ENCODE results near the gene EIF2AK3. TPM values are rescaled to one million over a fixed set of nuclear protein-coding genes. Genes with fewer than 3 reads are reported as not detected.

EIF2AK3 gene
- polyA plus RNA-seq, 1 experiment, result 3.8 TPM

- TF ChIP-seq CTCF (IDR thresholded peaks at IDR 0.05; ENCODE audit: insufficient read depth, low read depth, low read length), result no peak
- ChIA-PET POLR2A (no interaction called here), CTCF (interaction anchor here (0.8 to 2.2 kb wide), 2 partner anchors 35 to 104 kb away, joined by 3 to 5 read pairs; no protein-coding TSS in a partner anchor)
- Histone ChIP-seq H3K36me3 (ENCODE audit: control insufficient read depth, insufficient read depth, low read length) (peaks cover 6% of the 10 kb centered on the region), H3K27me3 (ENCODE audit: control insufficient read depth, insufficient read depth, low read length) (no peaks in the 10 kb centered on the region), H3K4me3 (ENCODE audit: low read depth, low read length) (no peak overlapping the region)
- DNase-seq (ENCODE audit: low read depth), result no peak
Measured at GRCh38 chr2:88568179-88568578, 59.1 kb downstream of the EIF2AK3 start.

DNA sequence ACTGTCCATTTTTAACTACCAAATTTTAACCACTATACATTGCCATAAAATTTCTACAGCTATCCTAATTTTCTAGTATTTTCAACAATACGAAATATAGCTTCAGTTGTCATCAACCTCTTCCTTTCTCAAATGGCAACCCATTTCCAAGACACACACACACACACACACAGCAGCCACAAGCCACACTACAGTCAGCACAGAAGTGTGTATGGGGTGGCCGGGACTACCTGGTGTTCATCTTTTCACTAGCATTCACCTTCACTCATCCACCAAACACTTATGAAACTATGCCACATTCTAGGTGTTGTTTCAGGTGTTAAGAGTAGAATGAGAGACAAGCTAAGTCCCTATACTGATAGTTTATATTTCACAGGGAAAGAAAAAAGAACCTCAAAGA, 62.9 kb downstream of the EIF2AK3 start:
- Histone ChIP-seq H3K4me3 (ENCODE audit: low read depth, low read length) (no peak overlapping the region), H3K36me3 (ENCODE audit: control insufficient read depth, insufficient read depth, low read length) (peaks cover 4% of the 10 kb centered on the region), H3K27me3 (ENCODE audit: control insufficient read depth, insufficient read depth, low read length) (no peaks in the 10 kb centered on the region)
- TF ChIP-seq CTCF (IDR thresholded peaks at IDR 0.05; ENCODE audit: insufficient read depth, low read depth, low read length), result no peak
- no peak for DNase-seq (ENCODE audit: low read depth)
- ChIA-PET CTCF (interaction anchor here (0.7 to 1.3 kb wide), 2 partner anchors 9 to 107 kb away, joined by 3 read pairs; no protein-coding TSS in a partner anchor), POLR2A (no interaction called here)

- ChIA-PET POLR2A (no interaction called here), CTCF (no interaction called here)
- no peak for TF ChIP-seq CTCF (IDR thresholded peaks at IDR 0.05; ENCODE audit: insufficient read depth, low read depth, low read length)
- no peak overlapping the region for H3K4me3 ChIP-seq (ENCODE audit: low read depth, low read length)
- H3K27me3 ChIP-seq (ENCODE audit: control insufficient read depth, insufficient read depth, low read length), result no peaks in the 10 kb centered on the region
- DNase-seq (ENCODE audit: low read depth), result no peak
- H3K36me3 ChIP-seq (ENCODE audit: control insufficient read depth, insufficient read depth, low read length), result peaks cover 4% of the 10 kb centered on the region
Measured at GRCh38 chr2:88563129-88563528, 64.1 kb downstream of the EIF2AK3 start.

DNA sequence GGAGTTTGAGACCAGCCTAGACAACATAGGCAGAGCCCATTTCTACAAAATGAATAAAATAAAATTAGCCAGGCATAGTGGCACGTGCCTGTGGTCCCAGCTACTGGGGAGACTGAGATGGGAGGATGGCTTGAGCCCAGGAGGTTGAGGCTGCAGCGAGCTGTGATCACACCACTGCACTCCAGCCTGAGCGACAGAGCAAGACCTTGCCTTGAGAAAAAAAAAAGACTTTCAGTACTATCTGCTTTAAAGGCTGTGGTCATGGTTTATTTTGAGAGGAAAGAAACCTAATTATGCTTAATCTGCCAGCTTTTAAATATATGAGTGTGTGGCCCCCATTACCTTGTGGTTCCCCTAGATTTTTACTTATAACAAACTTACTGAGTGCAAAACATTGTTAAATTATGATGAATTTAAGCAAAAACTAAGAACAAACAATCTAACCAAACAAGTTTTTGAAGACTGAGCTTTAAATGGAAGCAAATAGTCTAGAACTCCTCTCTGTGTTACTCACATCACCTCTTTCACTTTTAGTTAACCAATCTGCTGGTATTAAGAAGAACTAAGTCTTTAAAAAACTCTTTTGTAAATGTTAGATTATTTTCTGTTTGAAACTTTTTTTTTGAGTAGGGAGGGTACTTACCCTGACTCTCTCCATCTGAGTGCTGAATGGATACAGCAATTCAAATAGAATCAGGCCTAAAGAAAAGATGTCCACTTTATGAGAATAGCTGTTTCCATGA, 65.4 kb downstream of the EIF2AK3 start:
- no peak for DNase-seq (ENCODE audit: low read depth)
- H3K4me3 ChIP-seq (ENCODE audit: low read depth, low read length), result no peak overlapping the region
- TF ChIP-seq CTCF (IDR thresholded peaks at IDR 0.05; ENCODE audit: insufficient read depth, low read depth, low read length), result no peak
- CTCF ChIA-PET, result interaction anchor here (0.7 to 1.0 kb wide), 3 partner anchors 10 to 124 kb away, joined by 3 to 8 read pairs (median 3); no protein-coding TSS in a partner anchor
- H3K27me3 ChIP-seq (ENCODE audit: control insufficient read depth, insufficient read depth, low read length), result no peaks in the 10 kb centered on the region
- peaks cover 7% of the 10 kb centered on the region for H3K36me3 ChIP-seq (ENCODE audit: control insufficient read depth, insufficient read depth, low read length)
- POLR2A ChIA-PET, result no interaction called here

DNA sequence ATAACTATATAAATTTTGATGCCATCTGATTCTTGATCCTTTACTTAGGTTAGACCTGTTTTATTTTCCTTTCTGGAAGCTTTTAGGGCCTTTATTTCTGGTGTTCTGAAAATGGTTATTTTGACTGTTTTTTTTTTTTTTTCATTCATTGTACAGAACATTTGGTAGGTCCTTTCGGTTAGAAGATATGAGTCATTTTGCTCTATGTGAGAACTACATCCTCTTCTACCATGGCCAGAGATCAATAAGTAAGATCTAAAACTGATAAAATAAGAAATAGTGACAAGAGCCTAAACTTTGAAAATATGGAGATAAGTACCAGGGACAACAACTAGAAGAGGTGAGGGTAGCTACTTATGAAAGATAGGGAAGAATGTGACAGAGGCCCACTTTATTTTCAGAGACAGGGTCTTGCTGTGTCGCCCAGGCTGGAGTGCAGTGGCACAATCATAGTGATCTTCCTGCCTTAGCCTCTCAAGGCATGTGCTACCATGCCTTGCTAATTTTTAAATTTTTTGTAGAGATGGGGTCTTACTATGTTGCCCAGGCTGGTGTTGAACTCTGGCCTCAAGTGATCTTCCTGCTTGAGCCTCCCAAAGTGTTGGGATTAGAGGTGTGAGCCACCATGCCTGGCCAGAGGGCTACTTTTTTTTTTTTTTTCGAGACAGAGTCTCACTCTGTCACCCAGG, 66.5 kb downstream of the EIF2AK3 start:
- ChIA-PET CTCF (interaction anchor here (0.6 to 1.0 kb wide), 4 partner anchors 9 to 26 kb away, joined by 3 to 4 read pairs (median 4); no protein-coding TSS in a partner anchor), POLR2A (no interaction called here)
- Histone ChIP-seq H3K36me3 (ENCODE audit: control insufficient read depth, insufficient read depth, low read length) (peaks cover 9% of the 10 kb centered on the region), H3K27me3 (ENCODE audit: control insufficient read depth, insufficient read depth, low read length) (no peaks in the 10 kb centered on the region), H3K4me3 (ENCODE audit: low read depth, low read length) (no peak overlapping the region)
- TF ChIP-seq CTCF (IDR thresholded peaks at IDR 0.05; ENCODE audit: insufficient read depth, low read depth, low read length), result no peak
- no peak for DNase-seq (ENCODE audit: low read depth)

Data from BJ (cell line).